Measurements from ENCODE around the gene CDKN2B-AS1.

- no peak for TF ChIP-seq CTCF (IDR thresholded peaks at IDR 0.05)
- TF ChIP-seq POLR2A (IDR thresholded peaks at IDR 0.05): no peak
- TF ChIP-seq POLR2AphosphoS5 (IDR thresholded peaks at IDR 0.05): no peak
Observed at GRCh38 chr9:22088053-22088716, 93.6 kb downstream of the CDKN2B-AS1 start.
